Effector memory CD4-positive, alpha-beta T cell (primary cell): ENCODE data around the gene ANKDD1B.

Source experiments
- DNase-seq, 3 donors: peaks; one replicate each; pipeline ENCODE4 v3.0.0-alpha.2; 2020
- H3K27ac ChIP-seq: 2 replicates; pipeline ENCODE4 v1.7.0; 2013; ENCODE audit warnings: mild to moderate bottlenecking, low read length, moderate library complexity; ENCODE audit not compliant: insufficient read depth, poor library complexity, severe bottlenecking
- H3K27me3 ChIP-seq: replicated peaks from 2 replicates; pipeline ENCODE4 v1.7.0; 2013; ENCODE audit warnings: mild to moderate bottlenecking, low read length; ENCODE audit not compliant: insufficient read depth, control insufficient read depth, poor library complexity, severe bottlenecking
- H3K36me3 ChIP-seq: 2 replicates; pipeline ENCODE4 v1.7.0; 2013; ENCODE audit warnings: mild to moderate bottlenecking, low read length, moderate library complexity; ENCODE audit not compliant: control insufficient read depth, insufficient read depth
- H3K4me1 ChIP-seq: 2 replicates; pipeline ENCODE4 v1.7.0; 2013; ENCODE audit warnings: low read length, mild to moderate bottlenecking; ENCODE audit not compliant: control insufficient read depth, insufficient read depth, poor library complexity, severe bottlenecking
- H3K4me3 ChIP-seq: 2 replicates; pipeline ENCODE4 v1.7.0; 2013; ENCODE audit warnings: low read length, low read depth, mild to moderate bottlenecking; ENCODE audit not compliant: insufficient read depth, poor library complexity, severe bottlenecking
- H3K9me3 ChIP-seq: 2 replicates; pipeline ENCODE4 v1.7.0; 2013; ENCODE audit warnings: mild to moderate bottlenecking, low read length, moderate library complexity; ENCODE audit not compliant: control insufficient read depth

ANKDD1B gene

GRCh38 chr5:75612901-75613300 is 1.6 kb downstream of the ANKDD1B start:
- Histone ChIP-seq H3K4me3 (no peak overlapping the region), H3K27me3 (no peaks in the 10 kb centered on the region), H3K36me3 (no peaks in the 10 kb centered on the region), H3K4me1 (peaks cover 7% of the 10 kb centered on the region), H3K27ac (no peak overlapping the region), H3K9me3 (no peaks in the 10 kb centered on the region)
- no peak for DNase-seq

- Histone ChIP-seq H3K27ac (no peak overlapping the region), H3K36me3 (no peaks in the 10 kb centered on the region), H3K4me1 (peaks cover 7% of the 10 kb centered on the region), H3K4me3 (no peak overlapping the region), H3K9me3 (no peaks in the 10 kb centered on the region), H3K27me3 (no peaks in the 10 kb centered on the region)
- DNase-seq = no peak
These were observed 2.9 kb downstream of the ANKDD1B start for GRCh38 chr5:75614176-75614575.

GRCh38 chr5:75616371-75616881 is 5.2 kb downstream of the ANKDD1B start:
- DNase-seq = no peak
- no peaks in the 10 kb centered on the region for H3K36me3 ChIP-seq
- no peaks in the 10 kb centered on the region for H3K9me3 ChIP-seq
- H3K27me3 ChIP-seq = no peaks in the 10 kb centered on the region
- no peak overlapping the region for H3K4me3 ChIP-seq
- H3K4me1 ChIP-seq = peaks cover 5% of the 10 kb centered on the region
- no peak overlapping the region for H3K27ac ChIP-seq

- DNase-seq = no peak
- no peaks in the 10 kb centered on the region for H3K4me1 ChIP-seq
These were observed 5.8 kb downstream of the ANKDD1B start for GRCh38 chr5:75616971-75617621.

GRCh38 chr5:75617736-75618352 is 6.6 kb downstream of the ANKDD1B start:
- Histone ChIP-seq H3K27me3 (no peaks in the 10 kb centered on the region), H3K27ac (no peak overlapping the region), H3K4me1 (no peaks in the 10 kb centered on the region), H3K4me3 (no peak overlapping the region), H3K9me3 (no peaks in the 10 kb centered on the region), H3K36me3 (no peaks in the 10 kb centered on the region)
- DNase-seq = no peak

More at GRCh38 chr5:75616971-75617621, 5.8 kb downstream of the ANKDD1B start:
- no peaks in the 10 kb centered on the region for H3K27me3 ChIP-seq
- H3K9me3 ChIP-seq = no peaks in the 10 kb centered on the region
- H3K4me3 ChIP-seq = no peak overlapping the region
- H3K36me3 ChIP-seq = no peaks in the 10 kb centered on the region
- H3K27ac ChIP-seq = no peak overlapping the region

GRCh38 chr5:75620184-75620959 is 9.1 kb downstream of the ANKDD1B start:
- Histone ChIP-seq H3K4me3 (no peak overlapping the region), H3K36me3 (no peaks in the 10 kb centered on the region), H3K27ac (no peak overlapping the region), H3K4me1 (no peaks in the 10 kb centered on the region), H3K27me3 (no peaks in the 10 kb centered on the region), H3K9me3 (no peaks in the 10 kb centered on the region)
- DNase-seq = no peak

GRCh38 chr5:75622564-75622963 is 11.3 kb downstream of the ANKDD1B start:
- no peak overlapping the region for H3K4me3 ChIP-seq
- no peaks in the 10 kb centered on the region for H3K36me3 ChIP-seq
- no peak overlapping the region for H3K27ac ChIP-seq
- H3K27me3 ChIP-seq = no peaks in the 10 kb centered on the region
- no peaks in the 10 kb centered on the region for H3K9me3 ChIP-seq
- DNase-seq = no peak
- H3K4me1 ChIP-seq = no peaks in the 10 kb centered on the region

GRCh38 chr5:75623846-75624245 is 12.6 kb downstream of the ANKDD1B start:
- no peaks in the 10 kb centered on the region for H3K4me1 ChIP-seq
- no peaks in the 10 kb centered on the region for H3K27me3 ChIP-seq
- no peak overlapping the region for H3K27ac ChIP-seq
- H3K4me3 ChIP-seq = no peak overlapping the region
- H3K36me3 ChIP-seq = no peaks in the 10 kb centered on the region
- DNase-seq = no peak
- no peaks in the 10 kb centered on the region for H3K9me3 ChIP-seq

GRCh38 chr5:75626959-75627358 is 15.7 kb downstream of the ANKDD1B start:
- DNase-seq = no peak
- Histone ChIP-seq H3K27ac (no peak overlapping the region), H3K27me3 (no peaks in the 10 kb centered on the region), H3K36me3 (no peaks in the 10 kb centered on the region), H3K4me3 (no peak overlapping the region), H3K4me1 (no peaks in the 10 kb centered on the region), H3K9me3 (no peaks in the 10 kb centered on the region)

GRCh38 chr5:75627801-75628200 is 16.5 kb downstream of the ANKDD1B start:
- H3K27me3 ChIP-seq = no peaks in the 10 kb centered on the region

More at GRCh38 chr5:75627801-75628200, 16.5 kb downstream of the ANKDD1B start:
- no peaks in the 10 kb centered on the region for H3K36me3 ChIP-seq
- no peak overlapping the region for H3K27ac ChIP-seq
- no peak for DNase-seq
- no peak overlapping the region for H3K4me3 ChIP-seq
- no peaks in the 10 kb centered on the region for H3K4me1 ChIP-seq
- H3K9me3 ChIP-seq = no peaks in the 10 kb centered on the region
